ENCODE measurements around the gene C1QL4. TPM values are rescaled to one million over a fixed set of nuclear protein-coding genes. Genes with fewer than 3 reads are reported as not detected.
"Not testable (repeated sequence)": the region's sequence is repeated elsewhere in the genome, so short reads cannot be mapped to it uniquely, and the experiment has no call there.

Gene C1QL4
- total RNA-seq, 2 donors from 2014 or later = not detected

DNA sequence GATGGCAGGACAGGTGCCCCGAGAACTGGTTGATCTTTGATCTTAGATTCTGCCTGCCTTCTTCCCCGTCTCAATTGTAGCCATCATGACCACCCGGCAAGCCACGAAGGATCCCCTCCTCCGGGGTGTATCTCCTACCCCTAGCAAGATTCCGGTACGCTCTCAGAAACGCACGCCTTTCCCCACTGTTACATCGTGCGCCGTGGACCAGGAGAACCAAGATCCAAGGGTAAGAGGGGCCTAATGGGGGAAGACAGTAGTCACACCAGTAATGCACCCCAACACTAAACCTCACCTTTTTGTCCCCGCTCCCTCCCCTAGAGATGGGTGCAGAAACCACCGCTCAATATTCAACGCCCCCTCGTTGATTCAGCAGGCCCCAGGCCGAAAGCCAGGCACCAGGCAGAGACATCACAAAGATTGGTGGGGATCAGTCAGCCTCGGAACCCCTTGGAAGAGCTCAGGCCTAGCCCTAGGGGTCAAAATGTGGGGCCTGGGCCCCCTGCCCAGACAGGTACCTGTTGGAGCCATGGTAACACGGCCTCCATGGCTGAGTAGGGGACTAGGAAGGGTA is 13.4 kb downstream of the C1QL4 start:
- no peaks in the 10 kb centered on the region for H3K27me3 ChIP-seq
- H3K4me1 ChIP-seq = peaks cover 13% of the 10 kb centered on the region
- 9 to 11% methylated on average over 15 to 19 of the region's 19 CpGs for WGBS, 2 donors
- peak overlapping the region in 1 of 4 donors; percentile 31 for H3K27ac ChIP-seq
- no peaks in the 10 kb centered on the region for H3K9me3 ChIP-seq
- intact Hi-C loops (cut with DNase I) = no loop called here
- TF ChIP-seq, protein P1, sequence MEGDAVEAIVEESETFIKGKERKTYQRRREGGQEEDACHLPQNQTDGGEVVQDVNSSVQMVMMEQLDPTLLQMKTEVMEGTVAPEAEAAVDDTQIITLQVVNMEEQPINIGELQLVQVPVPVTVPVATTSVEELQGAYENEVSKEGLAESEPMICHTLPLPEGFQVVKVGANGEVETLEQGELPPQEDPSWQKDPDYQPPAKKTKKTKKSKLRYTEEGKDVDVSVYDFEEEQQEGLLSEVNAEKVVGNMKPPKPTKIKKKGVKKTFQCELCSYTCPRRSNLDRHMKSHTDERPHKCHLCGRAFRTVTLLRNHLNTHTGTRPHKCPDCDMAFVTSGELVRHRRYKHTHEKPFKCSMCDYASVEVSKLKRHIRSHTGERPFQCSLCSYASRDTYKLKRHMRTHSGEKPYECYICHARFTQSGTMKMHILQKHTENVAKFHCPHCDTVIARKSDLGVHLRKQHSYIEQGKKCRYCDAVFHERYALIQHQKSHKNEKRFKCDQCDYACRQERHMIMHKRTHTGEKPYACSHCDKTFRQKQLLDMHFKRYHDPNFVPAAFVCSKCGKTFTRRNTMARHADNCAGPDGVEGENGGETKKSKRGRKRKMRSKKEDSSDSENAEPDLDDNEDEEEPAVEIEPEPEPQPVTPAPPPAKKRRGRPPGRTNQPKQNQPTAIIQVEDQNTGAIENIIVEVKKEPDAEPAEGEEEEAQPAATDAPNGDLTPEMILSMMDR (IDR thresholded peaks at IDR 0.05) = no peak
- no peak for TF ChIP-seq POLR2A (IDR thresholded peaks at IDR 0.05)
- peak overlapping the region in 1 of 2 donors; percentile 11 for H3K4me3 ChIP-seq
- DNase-seq (no peak), ATAC-seq (no peak)
- no peaks in the 10 kb centered on the region for H3K36me3 ChIP-seq (replicated peaks in 1 of 2; ENCODE audit: insufficient read depth in 1 of 2, low read depth in 2 of 2)

DNA sequence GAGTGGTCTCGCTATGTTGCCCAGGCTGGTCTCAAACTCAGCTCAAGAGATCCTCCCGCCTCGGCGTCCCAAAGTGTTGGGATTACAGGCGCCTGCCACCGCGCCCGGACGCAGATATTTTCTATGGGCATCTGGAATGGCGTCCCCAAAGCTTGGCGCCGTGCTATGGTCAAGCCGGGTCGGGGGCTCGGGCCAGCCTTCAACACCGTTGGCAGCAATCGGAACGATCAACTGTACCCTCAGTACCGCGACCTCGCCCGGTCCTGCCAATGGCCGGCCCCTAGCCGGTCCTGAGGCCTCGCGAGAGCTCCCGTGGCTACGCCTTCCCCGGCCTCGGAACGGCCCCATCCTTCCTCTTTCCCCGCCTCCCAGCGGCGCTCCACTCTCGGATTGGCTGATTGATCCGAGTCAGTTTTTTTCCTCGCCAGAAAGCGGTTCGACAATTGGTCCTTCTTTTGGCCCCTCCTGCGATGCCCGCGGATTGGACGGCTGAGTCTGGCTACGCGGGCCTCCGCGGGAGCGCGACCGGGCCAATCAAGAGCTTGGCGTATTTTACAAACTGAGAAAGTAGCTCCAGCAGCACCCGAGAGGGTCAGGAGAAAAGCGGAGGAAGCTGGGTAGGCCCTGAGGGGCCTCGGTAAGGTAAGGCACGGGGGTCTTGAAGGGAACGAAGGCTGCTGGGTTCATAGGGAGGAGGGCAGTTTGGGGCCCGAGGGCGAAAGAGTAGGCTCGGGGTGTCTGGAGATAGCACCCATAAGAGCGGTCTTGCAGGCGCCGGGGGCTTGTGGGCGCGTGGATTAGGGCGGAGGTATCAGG is 14.1 kb downstream of the C1QL4 start, which contains the start of gene TROAP:
TROAP (plus strand) TSS at position 548 of the 816 bp plus-strand sequence. CDS start 354 bp downstream, outside the sequence.
- Histone ChIP-seq H3K27me3 (no peaks in the 10 kb centered on the region), H3K27ac (peak within 1 kb of the TSS in 3 of 4 donors; percentile 42 to 44 (median 43)), H3K4me1 (peaks cover 13% of the 10 kb centered on the region), H3K4me3 (peak within 1 kb of the TSS; percentile 35 to 62), H3K36me3 (replicated peaks in 1 of 2; ENCODE audit: insufficient read depth in 1 of 2, low read depth in 2 of 2) (no peaks in the 10 kb centered on the region), H3K9me3 (no peaks in the 10 kb centered on the region)
- 0% methylated on average over 63 to 65 of the region's 65 CpGs for WGBS, 2 donors
- intact Hi-C loops (cut with DNase I) = no loop called here
- DNase-seq = peak; percentile 97 to 98 (median 98)
- TF ChIP-seq, protein P1 (IDR thresholded peaks at IDR 0.05) = no peak
- peak in 2 of 3 donors; percentile 67 to 71 for TF ChIP-seq POLR2A (IDR thresholded peaks at IDR 0.05)
- ATAC-seq = peak; percentile 99

DNA sequence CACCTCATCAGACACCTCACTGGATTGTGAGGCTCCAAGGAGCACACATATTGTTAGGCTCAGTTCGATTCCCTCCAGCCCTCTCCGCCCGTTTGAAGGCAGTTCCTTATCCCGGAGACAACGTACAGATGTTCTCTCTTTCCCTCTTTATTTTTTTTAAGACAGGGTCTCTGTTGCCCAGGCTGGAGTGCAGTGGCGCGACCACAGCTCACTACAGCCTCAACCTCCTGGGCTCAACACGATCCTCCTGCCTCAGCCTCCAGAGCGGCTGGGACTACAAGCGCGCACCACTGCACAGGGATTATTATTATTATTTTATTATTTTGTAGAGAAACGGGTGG is 14.7 kb downstream of the C1QL4 start:
- Histone ChIP-seq H3K27me3 (no peaks in the 10 kb centered on the region), H3K9me3 (no peaks in the 10 kb centered on the region), H3K36me3 (replicated peaks in 1 of 2; ENCODE audit: insufficient read depth in 1 of 2, low read depth in 2 of 2) (no peaks in the 10 kb centered on the region), H3K27ac (peak overlapping the region in 2 of 4 donors; percentile 42 to 44), H3K4me1 (peaks cover 13% of the 10 kb centered on the region), H3K4me3 (peak overlapping the region; percentile 35 to 62)
- no peak for DNase-seq
- 35 to 38% methylated on average over 12 of the region's 12 CpGs for WGBS, 2 donors
- intact Hi-C loops (cut with DNase I) = no loop called here
- TF ChIP-seq, protein P1 (IDR thresholded peaks at IDR 0.05) = no peak
- no peak for TF ChIP-seq POLR2A (IDR thresholded peaks at IDR 0.05)
- no peak for ATAC-seq

DNA sequence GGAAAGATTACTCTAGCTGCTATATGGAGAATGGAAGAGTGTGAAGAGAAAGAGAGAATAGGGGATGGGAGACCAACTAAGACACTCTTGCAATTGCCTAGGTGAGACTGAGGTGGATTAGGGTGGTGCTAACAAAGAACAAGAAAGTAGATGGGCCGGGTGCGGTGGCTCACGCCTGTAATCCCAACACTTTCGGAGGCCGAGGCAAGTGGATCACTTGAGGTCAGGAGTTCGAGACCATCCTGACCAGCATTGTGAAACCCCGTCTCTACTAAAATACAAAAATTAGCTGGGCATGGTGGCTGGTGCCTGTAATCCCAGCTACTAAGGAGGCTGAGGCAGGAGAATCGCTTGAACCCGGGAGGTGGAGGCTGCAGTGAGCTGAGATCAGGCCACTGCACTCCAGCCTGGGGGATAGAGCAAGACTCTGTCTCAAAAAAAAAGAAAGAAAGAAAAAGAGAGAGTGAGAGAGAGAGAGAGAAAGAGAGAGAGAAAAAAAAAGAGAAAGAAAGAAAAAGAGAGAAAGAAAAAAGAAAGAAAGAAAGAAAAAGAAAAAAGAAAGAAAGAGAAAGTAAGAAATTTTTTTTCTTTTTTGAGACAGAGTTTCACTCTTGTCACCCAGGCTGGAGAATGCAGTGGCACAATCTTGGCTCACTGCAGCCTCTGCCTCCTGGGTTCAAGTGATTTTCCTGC is 16.4 kb downstream of the C1QL4 start:
- intact Hi-C loops (cut with DNase I); ATAC-seq; DNase-seq; H3K4me3 ChIP-seq; H3K9me3 ChIP-seq; H3K27me3 ChIP-seq; H3K36me3 ChIP-seq (replicated peaks in 1 of 2; ENCODE audit: insufficient read depth in 1 of 2, low read depth in 2 of 2); H3K27ac ChIP-seq: not testable (repeated sequence)
- peaks cover 13% of the 10 kb centered on the region for H3K4me1 ChIP-seq
- 80 to 92% methylated on average over 9 of the region's 9 CpGs for WGBS, 2 donors

DNA sequence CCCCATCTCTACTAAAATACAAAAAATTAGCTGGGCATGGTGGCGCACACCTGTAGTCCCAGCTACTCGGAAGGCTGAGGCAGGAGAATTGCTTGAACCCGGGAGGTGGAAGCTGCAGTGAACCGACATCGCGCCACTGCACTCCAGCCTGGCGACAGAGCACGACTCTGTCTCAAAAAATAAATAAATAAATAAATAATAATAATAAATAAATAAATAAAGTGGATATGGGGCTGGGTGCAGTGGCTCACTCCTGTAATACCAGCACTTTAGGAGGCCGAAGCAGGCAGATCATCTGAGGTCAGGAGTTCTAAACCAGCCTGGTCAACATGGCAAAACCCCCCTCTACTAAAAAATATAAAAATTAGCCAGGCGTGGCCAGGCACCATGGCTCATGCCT is 19.9 kb downstream of the C1QL4 start:
- H3K4me3 ChIP-seq; H3K9me3 ChIP-seq; intact Hi-C loops (cut with DNase I); H3K27me3 ChIP-seq; ATAC-seq; H3K36me3 ChIP-seq (replicated peaks in 1 of 2; ENCODE audit: insufficient read depth in 1 of 2, low read depth in 2 of 2); DNase-seq; H3K4me1 ChIP-seq; H3K27ac ChIP-seq: not testable (repeated sequence)
- 89 to 98% methylated on average over 10 of the region's 10 CpGs for WGBS, 2 donors
